Measurements from ENCODE around the gene ELAVL1. TPM values are rescaled to one million over a fixed set of nuclear protein-coding genes. Genes with fewer than 3 reads are reported as not detected.
A peak's percentile ranks its signal among the peaks of the same experiment; 100 is the strongest.

ELAVL1 gene
- total RNA-seq, 1 donor from 2014 or later: 50.5 TPM

DNA sequence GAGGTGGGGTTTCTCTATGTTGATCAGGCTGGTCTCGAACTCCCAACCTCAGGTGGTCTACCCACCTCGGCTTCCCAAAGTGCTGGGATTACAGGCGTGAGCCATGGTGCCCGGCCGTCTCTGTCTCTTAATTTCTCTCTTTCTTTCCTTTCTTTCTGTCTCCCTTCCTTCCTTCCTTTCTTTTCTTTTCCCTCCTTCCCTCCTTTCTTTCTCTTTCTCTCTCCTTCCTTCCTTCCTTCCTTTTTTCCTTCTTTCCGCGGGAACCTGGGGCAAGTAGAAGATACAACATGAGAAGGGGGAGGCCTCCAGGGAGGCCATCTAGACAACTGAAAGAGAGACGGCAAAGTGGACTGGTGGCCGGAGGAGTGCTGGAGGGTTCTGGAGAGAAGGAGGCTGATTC lies 15.2 kb upstream of the ELAVL1 start:
- DNase-seq: no peak
- TF ChIP-seq, protein P1, sequence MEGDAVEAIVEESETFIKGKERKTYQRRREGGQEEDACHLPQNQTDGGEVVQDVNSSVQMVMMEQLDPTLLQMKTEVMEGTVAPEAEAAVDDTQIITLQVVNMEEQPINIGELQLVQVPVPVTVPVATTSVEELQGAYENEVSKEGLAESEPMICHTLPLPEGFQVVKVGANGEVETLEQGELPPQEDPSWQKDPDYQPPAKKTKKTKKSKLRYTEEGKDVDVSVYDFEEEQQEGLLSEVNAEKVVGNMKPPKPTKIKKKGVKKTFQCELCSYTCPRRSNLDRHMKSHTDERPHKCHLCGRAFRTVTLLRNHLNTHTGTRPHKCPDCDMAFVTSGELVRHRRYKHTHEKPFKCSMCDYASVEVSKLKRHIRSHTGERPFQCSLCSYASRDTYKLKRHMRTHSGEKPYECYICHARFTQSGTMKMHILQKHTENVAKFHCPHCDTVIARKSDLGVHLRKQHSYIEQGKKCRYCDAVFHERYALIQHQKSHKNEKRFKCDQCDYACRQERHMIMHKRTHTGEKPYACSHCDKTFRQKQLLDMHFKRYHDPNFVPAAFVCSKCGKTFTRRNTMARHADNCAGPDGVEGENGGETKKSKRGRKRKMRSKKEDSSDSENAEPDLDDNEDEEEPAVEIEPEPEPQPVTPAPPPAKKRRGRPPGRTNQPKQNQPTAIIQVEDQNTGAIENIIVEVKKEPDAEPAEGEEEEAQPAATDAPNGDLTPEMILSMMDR (IDR thresholded peaks at IDR 0.05; ENCODE audit: borderline replicate concordance): no peak
- no peaks in the 10 kb centered on the region for H3K9me3 ChIP-seq (replicated peaks)

DNA sequence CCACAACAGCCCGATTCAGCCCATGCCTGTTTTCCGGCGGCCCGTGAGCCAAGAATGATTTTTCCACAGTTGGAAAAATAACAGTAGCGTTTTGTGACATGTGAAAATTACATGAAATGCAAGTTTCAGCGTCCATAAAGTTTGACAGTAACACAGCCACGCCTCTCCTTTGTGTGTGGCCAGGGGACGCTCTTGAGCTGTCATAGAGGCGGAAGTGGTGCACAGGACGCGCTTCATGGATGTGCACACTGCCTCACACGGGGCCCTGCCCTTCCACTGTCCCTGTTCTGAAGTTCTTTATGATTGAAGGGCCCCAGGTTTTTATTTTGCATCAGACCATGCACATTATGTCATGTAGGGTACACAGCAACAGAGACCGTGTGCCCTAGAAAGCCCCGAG lies 12.4 kb upstream of the ELAVL1 start:
- TF ChIP-seq, protein P1 (IDR thresholded peaks at IDR 0.05; ENCODE audit: borderline replicate concordance): no peak
- H3K4me3 ChIP-seq: no peak overlapping the region
- no peak for DNase-seq
- H3K4me1 ChIP-seq: no peaks in the 10 kb centered on the region
- H3K9me3 ChIP-seq (replicated peaks): no peaks in the 10 kb centered on the region
- H3K36me3 ChIP-seq: no peaks in the 10 kb centered on the region
- no peaks in the 10 kb centered on the region for H3K27me3 ChIP-seq (ENCODE audit: low read depth)
- intact Hi-C loops (cut with micrococcal nuclease): no loop called here
- H3K27ac ChIP-seq (replicated peaks): no peak overlapping the region

More for the DNA sequence above, 15.2 kb upstream of the ELAVL1 start:
- H3K4me1 ChIP-seq: no peaks in the 10 kb centered on the region
- no peaks in the 10 kb centered on the region for H3K27me3 ChIP-seq (ENCODE audit: low read depth)
- no peak overlapping the region for H3K27ac ChIP-seq (replicated peaks)
- no peak overlapping the region for H3K4me3 ChIP-seq
- intact Hi-C loops (cut with micrococcal nuclease): no loop called here
- no peaks in the 10 kb centered on the region for H3K36me3 ChIP-seq

DNA sequence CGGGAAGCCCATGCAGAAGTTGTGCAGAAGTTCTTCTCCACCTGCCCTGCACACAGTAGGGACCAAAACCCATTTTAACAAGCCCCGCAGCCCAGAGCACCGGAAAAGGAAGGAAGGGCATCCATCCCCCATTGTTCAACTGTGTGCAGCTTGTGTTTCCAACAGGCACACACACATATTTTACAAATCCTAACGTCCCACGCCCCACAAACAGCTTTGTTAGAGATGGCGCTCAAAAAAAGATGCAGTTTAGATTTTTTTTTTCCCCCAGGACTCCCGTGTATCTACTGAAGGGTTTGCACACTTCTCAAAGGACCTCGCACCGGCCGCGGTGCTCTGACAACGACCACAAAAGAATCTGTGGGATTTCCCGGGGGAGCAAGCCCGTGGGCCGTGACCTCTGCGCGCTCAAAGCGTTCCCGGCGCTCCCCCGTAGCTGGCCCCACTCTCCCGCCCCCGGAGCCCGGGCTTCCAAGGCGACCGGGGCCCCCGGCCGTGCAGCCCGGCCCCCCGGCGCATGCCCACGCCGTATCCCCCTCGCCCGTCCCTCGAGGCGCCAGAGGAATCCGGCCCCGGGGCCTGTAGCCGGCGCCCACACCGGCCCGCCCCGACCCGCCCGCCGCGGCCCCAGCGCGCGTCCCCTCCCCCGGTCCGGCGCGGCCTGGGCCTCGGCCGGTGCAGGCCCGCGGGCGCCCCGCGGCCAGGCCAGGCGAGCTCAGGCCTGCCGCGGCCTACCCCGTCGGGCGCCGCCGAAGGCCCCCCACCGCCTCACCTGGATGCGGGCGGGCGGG lies 523 bp downstream of the ELAVL1 start:
- Histone ChIP-seq H3K4me3 (peak overlapping the region; percentile 89), H3K4me1 (peaks cover 61% of the 10 kb centered on the region), H3K27me3 (ENCODE audit: low read depth) (no peaks in the 10 kb centered on the region), H3K36me3 (no peaks in the 10 kb centered on the region), H3K27ac (replicated peaks) (peak overlapping the region; percentile 87), H3K9me3 (replicated peaks) (no peaks in the 10 kb centered on the region)
- no peak for DNase-seq
- TF ChIP-seq, protein P1 (IDR thresholded peaks at IDR 0.05; ENCODE audit: borderline replicate concordance): no peak
- intact Hi-C loops (cut with micrococcal nuclease): no loop called here

DNA sequence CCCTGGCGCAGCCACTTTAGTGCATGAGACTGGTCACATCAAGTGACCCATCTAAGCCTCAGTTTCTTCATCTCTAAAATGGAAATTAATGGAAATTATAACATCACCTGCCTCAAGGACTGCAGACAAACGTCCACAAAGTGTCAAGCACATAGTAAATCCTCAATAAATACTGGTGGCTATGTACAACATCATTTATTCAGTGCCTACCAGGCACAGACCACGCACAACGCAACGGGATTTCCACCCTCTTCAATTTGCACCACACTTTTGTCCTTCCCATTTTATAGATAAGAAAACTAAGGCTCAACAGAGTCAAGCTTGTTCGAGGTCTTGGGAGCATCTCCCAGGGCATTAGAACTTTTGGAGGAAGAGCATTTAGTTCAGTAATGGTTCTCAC lies 1.4 kb downstream of the ELAVL1 start:
- H3K9me3 ChIP-seq (replicated peaks): no peaks in the 10 kb centered on the region
- intact Hi-C loops (cut with micrococcal nuclease): no loop called here
- no peak for DNase-seq
- peaks cover 70% of the 10 kb centered on the region for H3K4me1 ChIP-seq
- peak overlapping the region; percentile 89 for H3K4me3 ChIP-seq
- H3K27me3 ChIP-seq (ENCODE audit: low read depth): no peaks in the 10 kb centered on the region
- H3K27ac ChIP-seq (replicated peaks): no peak overlapping the region
- TF ChIP-seq, protein P1 (IDR thresholded peaks at IDR 0.05; ENCODE audit: borderline replicate concordance): no peak
- no peaks in the 10 kb centered on the region for H3K36me3 ChIP-seq

DNA sequence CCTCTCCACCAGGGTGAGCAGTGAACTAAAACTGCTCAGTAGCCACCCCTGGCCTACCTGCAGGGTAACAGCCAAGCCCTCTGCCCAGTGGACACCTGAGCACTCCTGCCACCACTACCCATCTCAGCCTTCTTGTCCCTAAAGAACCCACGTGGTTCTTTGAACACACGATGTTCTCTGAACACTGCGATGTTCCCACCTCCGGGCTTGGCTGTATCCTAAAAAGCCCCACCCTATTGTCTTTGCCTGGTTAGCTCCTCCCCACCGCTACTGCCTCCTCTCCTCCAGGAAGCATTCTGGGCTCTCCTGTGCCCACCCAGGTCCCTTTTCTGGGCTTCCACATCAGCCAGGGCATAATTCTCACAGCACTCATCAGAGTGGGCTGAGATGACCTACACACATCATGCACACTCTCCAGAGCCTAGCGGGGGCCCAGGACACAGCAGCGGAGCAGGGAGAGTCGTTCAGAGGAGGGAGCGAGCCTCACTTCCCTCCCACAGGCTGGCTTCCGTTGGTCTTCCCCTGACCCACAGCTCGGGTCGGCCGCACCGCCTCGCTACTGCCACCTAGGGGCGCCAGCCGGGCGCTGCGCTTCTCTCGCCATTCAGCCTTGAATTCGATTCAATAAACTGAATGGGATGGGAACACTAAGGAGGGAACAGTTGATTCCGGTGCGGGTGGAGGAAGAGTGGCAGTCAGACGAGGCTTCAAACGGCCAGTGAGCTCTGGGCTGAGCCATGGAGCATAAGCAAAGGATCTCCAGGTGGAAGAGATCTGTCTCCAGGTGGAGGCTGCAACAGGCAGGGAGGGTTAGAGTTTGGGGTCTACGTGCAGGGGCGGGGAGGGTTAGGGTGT lies 3.2 kb downstream of the ELAVL1 start:
- TF ChIP-seq, protein P1 (IDR thresholded peaks at IDR 0.05; ENCODE audit: borderline replicate concordance): peak; percentile 99

More for the DNA sequence above, 3.2 kb downstream of the ELAVL1 start:
- Histone ChIP-seq H3K9me3 (replicated peaks) (no peaks in the 10 kb centered on the region), H3K4me1 (peaks cover 88% of the 10 kb centered on the region), H3K27ac (replicated peaks) (peak overlapping the region; percentile 93), H3K4me3 (peak overlapping the region; percentile 62), H3K36me3 (no peaks in the 10 kb centered on the region), H3K27me3 (ENCODE audit: low read depth) (no peaks in the 10 kb centered on the region)
- intact Hi-C loops (cut with micrococcal nuclease): no loop called here
- DNase-seq: peak; percentile 84

Data from left ventricle myocardium inferior (tissue), 1 donor.